Adipose tissue (tissue), 3 donors: ENCODE results near the gene MPND. TPM values are rescaled to one million over a fixed set of nuclear protein-coding genes. Genes with fewer than 3 reads are reported as not detected.
"Not testable (repeated sequence)": the region's sequence is repeated elsewhere in the genome, so short reads cannot be mapped to it uniquely, and the experiment has no call there.

Experiments used
- H3K27ac ChIP-seq: one replicate; pipeline ENCODE4 v1.5.1; 2013; ENCODE audit warnings: low read depth, low read length
- WGBS, 3 donors: extraction: QIAGEN DNeasy Blood & Tissue Kit; methylation state at CpG; one replicate each; pipeline ENCODE4 v1.1.7; 2013; 5-methylcytosine and 5-hydroxymethylcytosine counted together
- polyA plus RNA-seq, 3 donors: library from polyadenylated mRNA; stranded (reverse); fragments of 200-250 nt; gene quantifications; one replicate each; pipeline ENCODE4 v1.2.3, GENCODE V29; 2013
- donor health status: healthy with polysubstance abuse.
- donor health status: Bipolar disorder and iron deficiency.
- donor health status: healthy.

The MPND gene
- polyA plus RNA-seq, 3 donors, result 12.0 to 21.6 (median 17.2) TPM

DNA sequence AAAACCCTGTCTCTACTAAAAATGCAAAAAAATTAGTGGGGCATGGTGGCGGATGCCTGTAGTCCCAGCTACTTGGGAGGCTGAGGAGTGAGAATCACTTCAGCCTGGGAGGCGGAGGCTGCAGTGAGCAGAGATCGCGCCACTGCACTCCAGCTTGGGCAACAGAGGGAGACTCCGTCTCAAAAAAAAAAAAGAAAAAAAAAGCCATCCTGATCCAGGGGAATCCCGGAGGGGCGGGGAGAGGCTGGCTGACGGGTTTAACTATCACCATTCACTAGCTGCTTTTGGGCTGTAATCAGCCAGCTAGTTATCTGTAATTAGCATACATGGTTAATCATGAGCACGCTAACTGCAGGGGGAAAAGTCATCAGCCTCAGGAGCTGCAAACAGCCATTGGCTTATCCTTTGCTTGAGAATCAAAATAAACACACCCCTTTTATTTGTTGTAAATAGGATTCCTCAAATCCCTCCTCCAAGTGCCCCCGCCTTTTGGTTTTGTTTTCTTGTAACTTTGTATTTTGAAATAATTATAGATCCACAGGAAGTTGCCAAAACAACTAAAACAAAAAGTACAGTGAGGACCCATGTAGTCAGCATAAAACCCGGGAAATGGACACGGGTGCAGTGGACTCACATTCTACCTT, 29.4 kb upstream of the MPND start:
- H3K27ac ChIP-seq, result no peak overlapping the region
- 32 to 51% (median 39%) methylated on average over 12 of the region's 12 CpGs for WGBS, 3 donors

- WGBS, 3 donors, result 88 to 90% (median 89%) methylated on average over 9 of the region's 9 CpGs
- H3K27ac ChIP-seq, result no peak overlapping the region
These were observed 26.4 kb upstream of the MPND start for GRCh38 chr19:4316956-4317355.

DNA sequence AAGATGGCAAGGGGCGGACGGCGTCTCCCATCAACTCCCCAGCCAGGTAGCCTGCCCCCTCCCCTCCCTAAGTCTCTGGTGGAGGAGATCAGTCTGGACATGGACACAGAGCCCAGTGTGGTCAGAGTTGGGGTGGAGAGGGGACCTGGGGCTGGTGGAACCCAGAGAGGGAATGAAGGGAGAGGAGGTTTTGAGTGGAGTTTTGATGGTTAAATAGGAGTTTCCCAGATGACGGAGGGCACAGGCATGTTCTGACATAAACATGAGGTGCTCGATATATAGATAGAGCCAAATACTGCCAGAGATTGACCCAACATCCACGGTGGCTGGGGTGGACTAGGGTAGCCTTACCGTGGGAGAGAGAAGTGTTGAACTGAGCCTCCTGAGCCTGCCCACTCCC, 24.9 kb upstream of the MPND start:
- 90 to 94% (median 93%) methylated on average over 7 of the region's 7 CpGs for WGBS, 3 donors
- H3K27ac ChIP-seq, result no peak overlapping the region

DNA sequence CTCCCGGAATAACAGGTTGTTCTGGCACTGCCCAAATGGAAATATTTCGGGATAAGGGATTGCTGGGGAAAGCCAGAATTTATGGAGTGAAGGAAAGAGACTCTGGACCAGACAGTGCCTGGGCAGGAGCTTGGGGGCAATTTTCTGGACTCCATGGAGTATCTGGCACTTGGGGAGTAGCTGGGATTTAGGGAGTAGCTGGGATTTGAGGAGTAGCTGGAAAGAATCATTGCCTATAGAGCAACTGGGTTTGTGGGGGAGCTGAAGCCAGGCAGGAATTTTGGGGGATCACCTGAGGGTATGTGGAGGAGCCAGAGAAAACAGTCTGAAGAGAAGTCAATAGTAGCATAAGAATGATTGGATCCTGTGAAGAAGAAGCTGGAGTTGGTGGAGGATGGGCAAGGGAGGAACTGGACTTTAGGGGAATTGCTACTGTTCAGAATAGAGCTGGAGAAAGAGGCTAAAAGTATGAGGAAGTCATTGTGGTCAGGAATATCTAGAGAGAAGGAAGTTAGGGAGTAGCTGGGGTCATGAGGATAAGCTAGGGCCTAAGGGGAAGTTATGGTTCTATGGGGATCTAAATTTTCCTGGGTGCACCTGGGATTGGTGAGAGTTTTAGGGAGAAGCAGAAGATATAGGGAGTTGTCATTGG, 24.2 kb upstream of the MPND start:
- H3K27ac ChIP-seq, result no peak overlapping the region
- 93 to 96% (median 93%) methylated on average over 2 of the region's 2 CpGs for WGBS, 3 donors

- no peak overlapping the region for H3K27ac ChIP-seq
- 85 to 96% (median 96%) methylated on average over 2 of the region's 2 CpGs for WGBS, 3 donors
These were observed 22.9 kb upstream of the MPND start for GRCh38 chr19:4320419-4320818.

- no peak overlapping the region for H3K27ac ChIP-seq
- 65 to 81% (median 79%) methylated on average over 36 to 37 of the region's 37 CpGs for WGBS, 3 donors
These were observed 20.3 kb upstream of the MPND start for GRCh38 chr19:4322942-4323665.

DNA sequence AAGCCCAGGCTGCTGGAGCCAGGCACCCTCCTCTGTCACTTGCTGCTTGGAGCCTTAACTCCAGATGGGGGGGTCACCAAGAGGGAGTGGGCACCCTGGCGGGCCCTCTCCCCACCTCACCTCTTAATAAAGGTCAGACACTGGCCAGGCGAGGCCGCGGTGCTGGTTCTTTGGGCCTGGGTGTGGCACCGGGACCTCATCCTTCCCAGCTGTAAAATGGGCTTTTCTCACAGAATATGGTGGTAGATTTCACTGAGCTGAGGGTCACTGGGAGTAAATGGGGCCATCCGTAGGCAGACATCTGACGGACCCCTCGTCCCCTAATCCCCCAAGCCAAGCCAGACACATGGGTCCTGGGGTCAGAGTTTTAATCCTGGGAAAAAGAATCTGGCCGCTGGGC, 19.7 kb upstream of the MPND start:
- 87 to 93% (median 92%) methylated on average over 9 of the region's 9 CpGs for WGBS, 3 donors
- H3K27ac ChIP-seq, result no peak overlapping the region

DNA sequence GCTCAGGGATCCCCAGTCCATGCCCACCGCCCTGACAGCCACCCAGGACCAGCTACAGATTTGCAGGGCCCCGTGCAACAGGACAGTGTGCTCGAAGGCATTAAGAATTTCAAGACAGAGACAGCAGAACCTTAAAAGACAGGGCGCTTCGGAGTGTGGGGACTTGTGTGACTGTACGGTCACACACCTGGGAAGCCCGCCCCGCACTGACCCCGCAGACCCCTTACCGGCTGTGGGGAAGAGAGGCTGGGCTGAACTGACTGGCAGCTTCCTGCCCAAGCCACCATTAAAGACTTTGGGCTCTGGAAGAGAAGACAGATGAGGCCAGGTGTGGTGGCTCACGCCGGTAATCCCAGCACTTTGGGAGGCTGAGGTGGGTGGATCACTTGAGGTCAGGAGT, 19.1 kb upstream of the MPND start:
- no peak overlapping the region for H3K27ac ChIP-seq
- WGBS, 3 donors, result 81 to 93% (median 84%) methylated on average over 12 of the region's 12 CpGs

- H3K27ac ChIP-seq, result no peak overlapping the region
- 51 to 69% (median 60%) methylated on average over 13 of the region's 13 CpGs for WGBS, 3 donors
These were observed 17.0 kb upstream of the MPND start for GRCh38 chr19:4326215-4326836.

- H3K27ac ChIP-seq, result no peak overlapping the region
- WGBS, 3 donors, result 6 to 31% (median 11%) methylated on average over 31 to 33 of the region's 33 CpGs
These were observed 16.5 kb upstream of the MPND start for GRCh38 chr19:4326837-4327251.

DNA sequence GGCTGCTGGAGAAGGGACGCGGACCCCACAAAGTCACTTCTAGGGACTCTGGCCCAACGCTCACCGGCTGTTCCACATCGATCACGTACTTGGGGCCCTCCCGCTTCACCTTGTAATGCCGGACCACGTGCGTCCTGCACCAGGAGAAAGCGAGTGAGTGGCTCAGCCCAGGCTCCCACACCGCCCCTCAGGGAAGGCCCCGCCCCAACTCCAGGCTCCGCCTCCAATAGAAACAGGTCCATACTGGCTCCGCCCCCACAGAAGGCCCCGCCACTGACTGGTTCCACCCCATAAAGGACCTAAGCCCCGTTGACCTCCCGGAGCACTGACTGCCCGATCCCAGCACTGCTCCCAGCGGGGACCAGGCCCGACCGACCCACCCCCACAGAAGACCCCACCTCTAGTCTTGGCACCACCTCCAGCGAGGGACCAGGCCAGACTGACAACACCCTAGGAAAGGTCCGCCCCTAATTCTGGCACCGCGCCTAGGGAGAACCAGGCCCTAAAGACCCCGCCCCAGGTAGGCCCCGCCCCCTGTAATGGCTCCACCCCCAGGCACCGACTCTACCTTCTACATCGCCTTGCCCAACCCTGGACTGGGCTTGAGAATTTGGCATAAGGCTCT, 16.0 kb upstream of the MPND start:
- no peak overlapping the region for H3K27ac ChIP-seq
- 4 to 8% (median 6%) methylated on average over 27 to 30 of the region's 30 CpGs for WGBS, 3 donors

GRCh38 chr19:4327877-4328242, 15.5 kb upstream of the MPND start:
- no peak overlapping the region for H3K27ac ChIP-seq
- 8 to 14% (median 13%) methylated on average over 13 of the region's 13 CpGs for WGBS, 3 donors

- WGBS, 3 donors, result 2 to 4% (median 3%) methylated on average over 43 to 49 of the region's 49 CpGs
- H3K27ac ChIP-seq, result no peak overlapping the region
These were observed 14.9 kb upstream of the MPND start for GRCh38 chr19:4328243-4328990.

- not testable (repeated sequence) for H3K27ac ChIP-seq
- WGBS, 3 donors, result 36 to 47% (median 44%) methylated on average over 35 of the region's 35 CpGs
These were observed 14.2 kb upstream of the MPND start for GRCh38 chr19:4328991-4329681.

- 94 to 97% (median 97%) methylated on average over 19 of the region's 19 CpGs for WGBS, 3 donors
- no peak overlapping the region for H3K27ac ChIP-seq
These were observed 13.5 kb upstream of the MPND start for GRCh38 chr19:4329858-4330257.

- 96 to 97% (median 97%) methylated on average over 7 of the region's 7 CpGs for whole genome bisulfite sequencing, 3 donors
- H3K27ac ChIP-seq, result no peak overlapping the region
These were observed 8.3 kb upstream of the MPND start for GRCh38 chr19:4334929-4335570.

- H3K27ac ChIP-seq, result no peak overlapping the region
These were observed 5.4 kb upstream of the MPND start for GRCh38 chr19:4337906-4338440.

More at GRCh38 chr19:4337906-4338440, 5.4 kb upstream of the MPND start:
- 7 to 11% (median 9%) methylated on average over 14 of the region's 14 CpGs for WGBS, 3 donors
